Measurements from ENCODE around the gene CFAP54. TPM values are rescaled to one million over a fixed set of nuclear protein-coding genes. Genes with fewer than 3 reads are reported as not detected.

Gene CFAP54
- total RNA-seq (under 1 TPM in 7 of 9 donors, not detected in 2; 0.13 to 1.00 (median 0.41) TPM), polyA plus RNA-seq (under 1 TPM; 0.08 to 0.27 (median 0.13) TPM)
- long read RNA-seq, donor 1, result 0 reads
- long read RNA-seq, donor 2, result 0 reads
- long read RNA-seq, donor 3, result 0 reads
- long read RNA-seq, donor 4, result 0 reads
- long read RNA-seq, donor 5, result 0 reads
- long read RNA-seq, donor 6, result 0 reads
- long read RNA-seq, donor 7, result 0 reads
- long read RNA-seq, donor 8, result 0 reads
- long read RNA-seq, donor 9, result 0 reads
- long read RNA-seq, donor 10, result 0 reads

- peak; percentile 71 to 89 (median 80) for TF ChIP-seq CTCF (IDR thresholded peaks at IDR 0.05)
- TF ChIP-seq POLR2A (IDR thresholded peaks at IDR 0.05), result no peak
- peaks cover 0 to 3% of the 10 kb centered on the region in 2 donors for H3K4me1 ChIP-seq (replicated peaks in 1 of 2)
- peak within 1 kb of the TSS in 3 of 4 donors; percentile 4 to 56 (median 13) for H3K4me3 ChIP-seq
- H3K36me3 ChIP-seq (replicated peaks in 1 of 2), result no peaks in the 10 kb centered on the region
- H3K9me3 ChIP-seq (replicated peaks in 1 of 3), result no peaks in the 10 kb centered on the region
- DNase-seq, result peak; percentile 88 to 97 (median 90)
- 2 to 5% (median 2%) methylated on average over 28 to 53 of the region's 53 CpGs for WGBS, 4 donors
- intact Hi-C loops (cut with DNase I), result no loop called here
- H3K27ac ChIP-seq, result no peak within 1 kb of the TSS
- no peaks in the 10 kb centered on the region for H3K27me3 ChIP-seq
These were observed at the start of gene CFAP54 for GRCh38 chr12:96489392-96490056. Gene CFAP54 (plus strand): TSS chr12:96489577. CDS start chr12:96489610, 33 bp downstream.

- H3K27ac ChIP-seq, result no peak overlapping the region
- no peaks in the 10 kb centered on the region for H3K4me1 ChIP-seq (replicated peaks in 1 of 2)
- intact Hi-C loops (cut with DNase I), result no loop called here
- no peaks in the 10 kb centered on the region for H3K27me3 ChIP-seq
- no peaks in the 10 kb centered on the region for H3K9me3 ChIP-seq (replicated peaks in 1 of 3)
- 55 to 63% (median 61%) methylated on average over 3 of the region's 3 CpGs for WGBS, 4 donors
- H3K36me3 ChIP-seq (replicated peaks in 1 of 2), result no peaks in the 10 kb centered on the region
- DNase-seq, result no peak
- TF ChIP-seq POLR2A (IDR thresholded peaks at IDR 0.05) (no peak), CTCF (IDR thresholded peaks at IDR 0.05) (no peak)
- no peak overlapping the region for H3K4me3 ChIP-seq
These were observed 47.6 kb upstream of the CFAP54 start for GRCh38 chr12:96441816-96442215.

GRCh38 chr12:96442906-96443305, 46.5 kb upstream of the CFAP54 start:
- Histone ChIP-seq H3K27me3 (no peaks in the 10 kb centered on the region), H3K4me3 (no peak overlapping the region), H3K4me1 (replicated peaks in 1 of 2) (no peaks in the 10 kb centered on the region), H3K9me3 (replicated peaks in 1 of 3) (no peaks in the 10 kb centered on the region), H3K27ac (no peak overlapping the region), H3K36me3 (replicated peaks in 1 of 2) (no peaks in the 10 kb centered on the region)
- no peak for DNase-seq
- WGBS, 4 donors, result 77 to 82% (median 82%) methylated on average over 3 of the region's 3 CpGs
- intact Hi-C loops (cut with DNase I), result no loop called here
- TF ChIP-seq CTCF (IDR thresholded peaks at IDR 0.05) (no peak), POLR2A (IDR thresholded peaks at IDR 0.05) (no peak)

- DNase-seq, result no peak
- intact Hi-C loops (cut with DNase I), result no loop called here
- 91 to 93% (median 92%) methylated on average over 10 of the region's 10 CpGs for WGBS, 4 donors
- Histone ChIP-seq H3K9me3 (replicated peaks in 1 of 3) (no peaks in the 10 kb centered on the region), H3K27ac (no peak overlapping the region), H3K4me3 (no peak overlapping the region), H3K36me3 (replicated peaks in 1 of 2) (no peaks in the 10 kb centered on the region), H3K27me3 (no peaks in the 10 kb centered on the region), H3K4me1 (replicated peaks in 1 of 2) (no peaks in the 10 kb centered on the region)
- no peak for TF ChIP-seq CTCF (IDR thresholded peaks at IDR 0.05)
- TF ChIP-seq POLR2A (IDR thresholded peaks at IDR 0.05), result no peak
These were observed 45.0 kb upstream of the CFAP54 start for GRCh38 chr12:96444399-96444798.
